ENCODE measurements around the gene CASK.

Gene CASK

DNA sequence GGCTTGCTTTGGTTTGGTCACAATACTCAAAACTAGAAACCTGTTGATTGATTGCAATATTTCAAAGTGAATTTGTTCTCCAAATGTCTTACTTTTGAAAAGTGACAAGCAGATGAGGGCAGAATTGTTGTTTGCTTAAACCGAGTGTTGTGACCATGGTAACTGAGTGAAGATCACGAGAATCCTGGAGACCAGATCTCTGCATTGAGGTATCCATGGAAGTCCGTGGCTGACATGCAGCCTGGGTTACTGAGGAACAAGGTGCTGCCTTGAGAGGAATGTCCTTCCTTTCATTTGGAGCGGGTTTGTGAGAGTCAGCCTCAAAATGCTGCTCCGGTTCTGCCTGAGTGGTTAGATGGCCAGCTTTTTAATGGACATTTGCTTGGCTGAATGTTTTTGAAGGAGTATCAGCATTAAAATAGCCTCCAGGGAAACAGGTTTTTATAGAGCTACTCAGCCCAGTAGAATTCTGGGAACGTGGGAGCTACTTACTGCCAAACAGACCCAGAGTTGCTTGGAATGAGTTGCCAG lies 444.9 kb downstream of the CASK start:
- no peak for DNase-seq (ENCODE audit: low read depth)
- TF ChIP-seq CTCF (IDR thresholded peaks at IDR 0.05; ENCODE audit: low read depth, low read length, missing control alignments) = no peak
- no peak overlapping the region for H3K4me3 ChIP-seq (ENCODE audit: low read depth, low read length)

DNA sequence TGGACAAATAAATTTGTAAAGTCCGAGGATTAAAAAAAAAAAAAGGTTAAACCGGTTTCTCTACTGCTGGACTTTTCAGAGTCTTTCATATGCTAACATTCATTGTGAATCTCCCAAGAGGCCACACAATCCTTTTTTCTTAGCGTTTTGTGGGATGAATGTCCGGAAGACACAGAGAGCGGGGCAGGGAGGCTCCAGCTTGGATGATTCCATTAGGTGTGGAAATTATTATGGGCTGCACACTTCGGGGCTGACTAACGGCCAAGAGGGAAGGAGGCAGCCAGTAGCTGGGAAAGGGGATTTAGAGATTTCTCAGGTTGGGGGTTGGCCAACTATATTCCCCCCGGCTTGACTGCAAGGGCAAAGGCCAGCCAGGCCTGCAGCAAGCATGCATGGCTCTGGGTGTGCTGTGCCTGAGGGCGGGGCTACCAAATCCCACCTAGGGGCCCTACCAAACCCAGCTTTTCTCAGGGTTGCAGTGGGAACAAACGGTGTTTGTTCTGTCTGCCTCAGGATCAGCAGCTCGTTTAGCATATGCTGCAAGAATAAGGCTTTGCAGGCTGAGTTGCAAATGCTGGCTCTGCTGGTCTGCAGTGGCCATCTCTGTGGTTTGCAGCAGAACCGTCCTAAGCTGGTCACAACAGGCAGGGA lies 447.6 kb downstream of the CASK start:
- DNase-seq (ENCODE audit: low read depth) = no peak
- no peak for TF ChIP-seq CTCF (IDR thresholded peaks at IDR 0.05; ENCODE audit: low read depth, low read length, missing control alignments)
- H3K4me3 ChIP-seq (ENCODE audit: low read depth, low read length) = no peak overlapping the region

DNA sequence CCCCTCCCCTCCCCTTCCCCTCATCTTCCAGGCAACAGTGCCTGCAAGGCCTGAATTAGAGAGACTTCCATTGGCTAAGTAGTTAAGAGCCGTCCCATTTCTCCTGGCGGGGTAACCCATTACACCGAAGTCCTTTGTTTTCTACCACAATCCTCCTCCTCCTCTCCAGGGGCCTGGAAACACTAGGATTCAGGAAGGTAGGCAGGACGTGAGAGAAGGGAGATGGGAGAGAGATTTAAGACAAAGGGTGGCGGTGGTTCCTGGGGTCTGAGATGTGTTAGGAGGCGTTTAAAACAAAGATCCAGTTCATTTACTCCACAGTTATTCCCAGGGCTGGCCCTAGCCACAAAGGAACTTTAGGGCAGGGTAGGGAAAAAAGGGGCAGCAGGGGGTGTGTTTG lies 448.2 kb downstream of the CASK start:
- DNase-seq (ENCODE audit: low read depth) = no peak
- H3K4me3 ChIP-seq (ENCODE audit: low read depth, low read length) = no peak overlapping the region
- TF ChIP-seq CTCF (IDR thresholded peaks at IDR 0.05; ENCODE audit: low read depth, low read length, missing control alignments) = no peak

- no peak overlapping the region for H3K4me3 ChIP-seq (ENCODE audit: low read depth, low read length)
- no peak for TF ChIP-seq CTCF (IDR thresholded peaks at IDR 0.05; ENCODE audit: low read depth, low read length, missing control alignments)
- DNase-seq (ENCODE audit: low read depth) = no peak
These were observed 448.6 kb downstream of the CASK start for GRCh38 chrX:41474726-41475100.

DNA sequence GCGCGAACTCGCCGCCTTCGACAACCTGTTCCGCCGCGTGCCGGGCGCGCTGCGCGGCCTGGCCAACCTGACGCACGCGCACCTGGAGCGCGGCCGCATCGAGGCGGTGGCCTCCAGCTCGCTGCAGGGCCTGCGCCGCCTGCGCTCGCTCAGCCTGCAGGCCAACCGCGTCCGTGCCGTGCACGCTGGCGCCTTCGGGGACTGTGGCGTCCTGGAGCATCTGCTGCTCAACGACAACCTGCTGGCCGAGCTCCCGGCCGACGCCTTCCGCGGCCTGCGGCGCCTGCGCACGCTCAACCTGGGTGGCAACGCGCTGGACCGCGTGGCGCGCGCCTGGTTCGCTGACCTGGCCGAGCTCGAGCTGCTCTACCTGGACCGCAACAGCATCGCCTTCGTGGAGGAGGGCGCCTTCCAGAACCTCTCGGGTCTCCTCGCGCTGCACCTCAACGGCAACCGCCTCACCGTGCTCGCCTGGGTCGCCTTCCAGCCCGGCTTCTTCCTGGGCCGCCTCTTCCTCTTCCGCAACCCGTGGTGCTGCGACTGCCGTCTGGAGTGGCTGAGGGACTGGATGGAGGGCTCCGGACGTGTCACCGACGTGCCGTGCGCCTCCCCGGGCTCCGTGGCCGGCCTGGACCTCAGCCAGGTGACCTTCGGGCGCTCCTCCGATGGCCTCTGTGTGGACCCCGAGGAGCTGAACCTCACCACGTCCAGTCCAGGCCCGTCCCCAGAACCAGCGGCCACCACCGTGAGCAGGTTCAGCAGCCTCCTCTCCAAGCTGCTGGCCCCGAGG lies 449.2 kb downstream of the CASK start:
- TF ChIP-seq CTCF (IDR thresholded peaks at IDR 0.05; ENCODE audit: low read depth, low read length, missing control alignments) = no peak
- DNase-seq (ENCODE audit: low read depth) = no peak
- H3K4me3 ChIP-seq (ENCODE audit: low read depth, low read length) = no peak overlapping the region

- no peak overlapping the region for H3K4me3 ChIP-seq (ENCODE audit: low read depth, low read length)
- TF ChIP-seq CTCF (IDR thresholded peaks at IDR 0.05; ENCODE audit: low read depth, low read length, missing control alignments) = no peak
- no peak for DNase-seq (ENCODE audit: low read depth)
These were observed 451.0 kb downstream of the CASK start for GRCh38 chrX:41472231-41472815.

Measured in GM12864 (cell line).